ENCODE data around the gene PLD6.

DNA sequence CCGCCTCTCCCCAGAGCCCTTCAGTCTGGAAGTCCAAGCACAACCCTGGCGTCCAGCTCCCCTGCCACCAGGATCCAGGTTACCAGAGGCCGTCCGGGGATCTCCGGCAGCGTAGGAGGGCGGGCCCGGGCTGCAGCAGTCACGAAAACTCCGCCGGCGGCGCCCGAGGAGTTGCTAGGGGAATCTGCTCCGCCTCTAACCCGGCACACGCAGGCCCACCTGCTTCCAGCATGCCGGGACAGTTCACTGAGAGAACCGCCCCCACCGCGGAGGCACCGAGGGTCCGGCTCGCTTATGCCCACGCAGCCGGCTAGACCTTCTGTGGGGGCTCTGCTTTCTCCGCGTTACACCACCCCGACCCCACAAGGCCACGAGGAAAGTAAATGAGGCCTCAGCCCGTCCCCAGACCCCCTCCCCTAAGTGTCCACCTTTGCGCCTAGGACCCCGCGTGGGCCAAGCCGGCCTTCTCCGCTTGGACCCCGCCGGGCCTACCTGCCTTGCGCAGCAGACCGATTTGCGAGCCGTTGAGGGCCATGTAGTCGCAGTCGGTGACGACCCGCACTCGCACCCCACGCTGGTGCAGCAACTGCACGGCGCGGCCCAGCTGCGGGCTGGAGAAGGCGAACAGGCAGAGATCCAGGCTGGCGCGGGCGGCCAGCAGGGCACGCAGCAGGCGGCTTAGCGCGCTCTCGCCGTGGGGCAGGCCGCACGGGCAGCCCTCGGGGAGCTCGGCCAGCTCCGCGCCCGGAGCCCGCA lies 587 bp downstream of the PLD6 start:
- TF ChIP-seq, protein P1, sequence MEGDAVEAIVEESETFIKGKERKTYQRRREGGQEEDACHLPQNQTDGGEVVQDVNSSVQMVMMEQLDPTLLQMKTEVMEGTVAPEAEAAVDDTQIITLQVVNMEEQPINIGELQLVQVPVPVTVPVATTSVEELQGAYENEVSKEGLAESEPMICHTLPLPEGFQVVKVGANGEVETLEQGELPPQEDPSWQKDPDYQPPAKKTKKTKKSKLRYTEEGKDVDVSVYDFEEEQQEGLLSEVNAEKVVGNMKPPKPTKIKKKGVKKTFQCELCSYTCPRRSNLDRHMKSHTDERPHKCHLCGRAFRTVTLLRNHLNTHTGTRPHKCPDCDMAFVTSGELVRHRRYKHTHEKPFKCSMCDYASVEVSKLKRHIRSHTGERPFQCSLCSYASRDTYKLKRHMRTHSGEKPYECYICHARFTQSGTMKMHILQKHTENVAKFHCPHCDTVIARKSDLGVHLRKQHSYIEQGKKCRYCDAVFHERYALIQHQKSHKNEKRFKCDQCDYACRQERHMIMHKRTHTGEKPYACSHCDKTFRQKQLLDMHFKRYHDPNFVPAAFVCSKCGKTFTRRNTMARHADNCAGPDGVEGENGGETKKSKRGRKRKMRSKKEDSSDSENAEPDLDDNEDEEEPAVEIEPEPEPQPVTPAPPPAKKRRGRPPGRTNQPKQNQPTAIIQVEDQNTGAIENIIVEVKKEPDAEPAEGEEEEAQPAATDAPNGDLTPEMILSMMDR (conservative IDR thresholded peaks at IDR 0.05; ENCODE audit: low read depth, low read length), result no peak
- no peak for TF ChIP-seq EZH2 (IDR thresholded peaks at IDR 0.05; ENCODE audit: borderline replicate concordance, low read depth, low read length, poor library complexity, severe bottlenecking)
